ENCODE measurements around the gene BNC1. TPM values are rescaled to one million over a fixed set of nuclear protein-coding genes. Genes with fewer than 3 reads are reported as not detected.
A peak's percentile ranks its signal among the peaks of the same experiment; 100 is the strongest.

BNC1 gene
- total and polyA plus RNA-seq, 2 experiments from 2014 or later: 4.1 to 7.5 TPM

DNA sequence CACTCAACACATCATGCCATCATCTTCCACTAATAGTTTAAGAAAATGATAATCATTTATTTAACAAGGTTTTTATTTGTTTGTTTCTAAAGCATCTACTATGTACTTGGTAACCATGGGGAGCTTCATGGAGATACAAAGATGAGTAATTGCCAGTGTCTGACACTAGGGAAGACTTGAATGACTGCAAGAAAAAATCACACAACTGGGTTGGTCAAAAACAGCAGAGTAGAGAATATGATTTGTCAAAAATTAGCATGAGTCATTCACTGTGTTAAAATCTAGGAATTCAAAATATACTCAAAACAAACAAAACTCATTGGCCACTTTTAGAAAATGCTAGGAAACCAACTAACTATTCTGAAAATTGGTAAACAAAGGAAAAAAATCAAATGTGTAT, 6.3 kb downstream of the BNC1 start:
- Histone ChIP-seq H2AFZ (no peak overlapping the region), H4K20me1 (ENCODE audit: insufficient read depth) (no peaks in the 10 kb centered on the region), H3K79me2 (ENCODE audit: insufficient read depth) (peaks cover 100% of the 10 kb centered on the region), H3K9ac (peak overlapping the region; percentile 26; the same call in 1 of the 2 replicates), H3K27ac (peak overlapping the region; percentile 57), H3K9me3 (ENCODE audit: low read depth) (no peaks in the 10 kb centered on the region), H3K4me3 (no peak overlapping the region), H3F3A (ENCODE audit: insufficient read depth) (peaks cover 15% of the 10 kb centered on the region; the same call in 1 of the 2 replicates), H3K9me2 (ENCODE audit: insufficient read depth) (no peaks in the 10 kb centered on the region), H3K27me3 (replicated peaks; ENCODE audit: insufficient read depth) (no peaks in the 10 kb centered on the region), H3K4me1 (ENCODE audit: insufficient read depth) (peaks cover 18% of the 10 kb centered on the region), H3K36me3 (ENCODE audit: low read depth) (no peaks in the 10 kb centered on the region), H3K4me2 (ENCODE audit: unreplicated experiment) (no peak overlapping the region)
- TF ChIP-seq EZH2 (IDR thresholded peaks at IDR 0.05; ENCODE audit: insufficient read depth, poor library complexity, severe bottlenecking) (no peak), EZH2phosphoT487 (IDR thresholded peaks at IDR 0.05; ENCODE audit: insufficient read depth, low read depth) (no peak)
- DNase-seq: peak; percentile 83
- in situ Hi-C loops (cut with MboI): no loop called here

DNA sequence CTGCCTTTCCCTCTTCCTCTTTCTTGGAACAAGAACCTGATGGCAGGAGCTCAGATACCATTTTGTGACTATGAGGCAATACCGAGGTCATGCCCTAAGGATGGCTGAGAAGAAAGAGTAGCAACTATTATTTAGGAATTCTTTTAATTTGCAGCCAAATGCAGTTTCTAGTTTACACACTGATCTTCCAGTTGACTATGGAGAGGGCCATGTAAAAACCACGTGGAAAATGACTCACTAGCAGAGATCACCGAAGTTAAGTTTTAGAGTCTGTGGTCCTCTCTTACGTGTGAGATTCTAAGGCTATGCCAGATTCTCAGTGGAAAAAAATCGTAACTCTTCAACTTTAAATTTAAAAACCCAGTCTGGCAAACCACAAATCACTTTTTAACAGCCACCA, 7.8 kb downstream of the BNC1 start:
- H3K9ac ChIP-seq: no peak overlapping the region
- H3K79me2 ChIP-seq (ENCODE audit: insufficient read depth): peaks cover 97% of the 10 kb centered on the region
- H3K36me3 ChIP-seq (ENCODE audit: low read depth): no peaks in the 10 kb centered on the region
- no peak overlapping the region for H2AFZ ChIP-seq
- no peak overlapping the region for H3K4me3 ChIP-seq
- H3K27me3 ChIP-seq (replicated peaks; ENCODE audit: insufficient read depth): no peaks in the 10 kb centered on the region
- no peak overlapping the region for H3K27ac ChIP-seq
- H3F3A ChIP-seq (ENCODE audit: insufficient read depth): peaks cover 6% of the 10 kb centered on the region; the same call in 1 of the 2 replicates
- peaks cover 6% of the 10 kb centered on the region; the same call in 1 of the 2 replicates for H3K4me1 ChIP-seq (ENCODE audit: insufficient read depth)
- TF ChIP-seq EZH2 (IDR thresholded peaks at IDR 0.05; ENCODE audit: insufficient read depth, poor library complexity, severe bottlenecking) (no peak), EZH2phosphoT487 (IDR thresholded peaks at IDR 0.05; ENCODE audit: insufficient read depth, low read depth) (no peak)
- WGBS, 2 experiments (ENCODE audit: low coverage in 1 of 2, low lambda C conversion rate in 2 of 2, missing lambda C conversion rate in 2 of 2): 80 to 82% methylated on average over 5 of the region's 5 CpGs
- no peaks in the 10 kb centered on the region for H3K9me2 ChIP-seq (ENCODE audit: insufficient read depth)
- DNase-seq: peak; percentile 13
- in situ Hi-C loops (cut with MboI): no loop called here
- H3K4me2 ChIP-seq (ENCODE audit: unreplicated experiment): no peak overlapping the region
- H4K20me1 ChIP-seq (ENCODE audit: insufficient read depth): no peaks in the 10 kb centered on the region
- H3K9me3 ChIP-seq (ENCODE audit: low read depth): no peaks in the 10 kb centered on the region

DNA sequence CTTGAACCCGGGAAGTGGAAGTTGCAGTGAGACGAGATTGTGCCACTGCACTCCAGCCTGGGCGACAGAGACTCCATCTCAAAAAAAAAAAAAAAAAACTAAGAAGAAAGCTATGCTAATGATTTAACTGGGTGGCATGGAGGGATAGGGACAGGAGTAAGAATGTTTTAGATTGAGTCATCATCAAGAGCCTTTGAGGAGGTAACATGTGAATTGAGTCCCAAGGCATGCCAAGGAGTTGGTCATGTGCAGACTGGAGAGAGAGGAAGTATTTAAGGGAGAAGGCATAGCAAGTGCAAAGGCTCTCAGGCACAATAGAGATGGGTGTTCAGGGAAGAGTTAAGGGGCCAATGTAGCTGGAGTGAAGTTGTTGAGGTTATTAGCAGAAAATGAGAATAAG, 9.1 kb downstream of the BNC1 start:
- Histone ChIP-seq H3K9me2 (ENCODE audit: insufficient read depth) (no peaks in the 10 kb centered on the region), H3K79me2 (ENCODE audit: insufficient read depth) (peaks cover 97% of the 10 kb centered on the region), H3K4me1 (ENCODE audit: insufficient read depth) (peaks cover 6% of the 10 kb centered on the region; the same call in 1 of the 2 replicates), H2AFZ (no peak overlapping the region), H3K36me3 (ENCODE audit: low read depth) (no peaks in the 10 kb centered on the region), H3K27me3 (replicated peaks; ENCODE audit: insufficient read depth) (no peaks in the 10 kb centered on the region), H3K27ac (no peak overlapping the region), H4K20me1 (ENCODE audit: insufficient read depth) (no peaks in the 10 kb centered on the region), H3K4me3 (no peak overlapping the region), H3F3A (ENCODE audit: insufficient read depth) (peaks cover 6% of the 10 kb centered on the region; the same call in 1 of the 2 replicates), H3K9me3 (ENCODE audit: low read depth) (no peaks in the 10 kb centered on the region), H3K4me2 (ENCODE audit: unreplicated experiment) (no peak overlapping the region), H3K9ac (no peak overlapping the region)
- no peak for TF ChIP-seq EZH2phosphoT487 (IDR thresholded peaks at IDR 0.05; ENCODE audit: insufficient read depth, low read depth)
- no peak for TF ChIP-seq EZH2 (IDR thresholded peaks at IDR 0.05; ENCODE audit: insufficient read depth, poor library complexity, severe bottlenecking)
- DNase-seq: peak; percentile 50
- 86 to 90% methylated on average over 3 of the region's 3 CpGs for WGBS, 2 experiments (ENCODE audit: low coverage in 1 of 2, low lambda C conversion rate in 2 of 2, missing lambda C conversion rate in 2 of 2)
- in situ Hi-C loops (cut with MboI): no loop called here

DNA sequence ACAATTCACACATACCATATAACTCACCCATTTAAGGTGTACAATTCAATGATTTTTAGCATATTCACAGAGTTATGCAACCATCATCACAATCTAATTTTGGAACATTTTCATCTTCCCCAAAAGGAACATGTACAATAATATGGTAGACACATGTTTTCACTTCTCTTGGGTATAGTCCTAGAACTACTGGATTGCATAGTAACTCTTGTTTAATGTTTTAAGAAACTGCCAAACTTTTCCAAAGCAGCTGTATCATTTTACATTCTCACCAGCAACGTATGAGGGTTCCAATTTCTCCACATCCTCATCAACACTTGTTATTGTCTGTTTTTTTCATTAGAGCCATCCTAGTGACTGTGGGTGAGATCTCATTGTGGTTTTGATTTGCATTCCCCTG, 14.3 kb downstream of the BNC1 start:
- H3K79me2 ChIP-seq (ENCODE audit: insufficient read depth): peaks cover 53% of the 10 kb centered on the region
- in situ Hi-C loops (cut with MboI): loop anchor here (25.0 kb wide), 1 partner anchor 592 kb away; no protein-coding TSS in a partner anchor

More for the DNA sequence above, 14.3 kb downstream of the BNC1 start:
- 28 to 38% methylated on average over 1 of the region's 1 CpG for WGBS, 2 experiments (ENCODE audit: low coverage in 1 of 2, low lambda C conversion rate in 2 of 2, missing lambda C conversion rate in 2 of 2)
- Histone ChIP-seq H3K4me2 (ENCODE audit: unreplicated experiment) (no peak overlapping the region), H3K27ac (no peak overlapping the region), H3K9ac (no peak overlapping the region), H3K9me2 (ENCODE audit: insufficient read depth) (no peaks in the 10 kb centered on the region), H3K4me1 (ENCODE audit: insufficient read depth) (no peaks in the 10 kb centered on the region), H3K27me3 (replicated peaks; ENCODE audit: insufficient read depth) (no peaks in the 10 kb centered on the region), H3K9me3 (ENCODE audit: low read depth) (no peaks in the 10 kb centered on the region), H3K36me3 (ENCODE audit: low read depth) (0 out of 2 replicates have a peak, but pooled peaks cover 6% of the 10 kb centered on the region), H3K4me3 (no peak overlapping the region), H3F3A (ENCODE audit: insufficient read depth) (no peaks in the 10 kb centered on the region), H4K20me1 (ENCODE audit: insufficient read depth) (no peaks in the 10 kb centered on the region), H2AFZ (no peak overlapping the region)
- TF ChIP-seq EZH2 (IDR thresholded peaks at IDR 0.05; ENCODE audit: insufficient read depth, poor library complexity, severe bottlenecking): no peak
- no peak for TF ChIP-seq EZH2phosphoT487 (IDR thresholded peaks at IDR 0.05; ENCODE audit: insufficient read depth, low read depth)
- no peak for DNase-seq
